Type B pancreatic cell (in vitro differentiated cells): ENCODE measurements around the gene PDCD4. TPM values are rescaled to one million over a fixed set of nuclear protein-coding genes. Genes with fewer than 3 reads are reported as not detected.
A peak's percentile ranks its signal among the peaks of the same experiment; 100 is the strongest.

Source experiments
- DNase-seq: peaks from one replicate; pipeline ENCODE4 v3.0.0; 2021; ENCODE audit warnings: mixed read lengths; ENCODE audit not compliant: unreplicated experiment; ENCODE audit errors: extremely low spot score
- H3K27ac Mint-ChIP-seq: 2 replicates; pipeline ENCODE4 v1.8.0; 2021; ENCODE audit warnings: mild to moderate bottlenecking, mixed read lengths
- H3K27me3 Mint-ChIP-seq: 2 replicates; pipeline ENCODE4 v1.8.0; 2021; ENCODE audit warnings: mixed read lengths
- H3K36me3 Mint-ChIP-seq: 2 replicates; pipeline ENCODE4 v1.8.0; 2021; ENCODE audit warnings: mixed read lengths
- H3K4me1 Mint-ChIP-seq: one replicate; pipeline ENCODE4 v1.8.0; 2021; ENCODE audit warnings: mixed read lengths; ENCODE audit not compliant: unreplicated experiment
- H3K4me3 Mint-ChIP-seq: 2 replicates; pipeline ENCODE4 v1.8.0; 2021; ENCODE audit warnings: mild to moderate bottlenecking, mixed read lengths
- H3K9me3 Mint-ChIP-seq: 2 replicates; pipeline ENCODE4 v1.8.0; 2021; ENCODE audit warnings: mixed read lengths
- CTCF ChIP-seq: fragments of 200-600 bp; sonication (generic); conservative IDR thresholded peaks from 2 replicates; pipeline ENCODE4 v1.5.0; 2021; ENCODE audit warnings: antibody characterized with exemption, mild to moderate bottlenecking
- total RNA-seq: library from RNA; stranded (reverse); gene quantifications from 2 replicates; pipeline ENCODE4 v1.2.1, GENCODE V29; 2021; ENCODE audit warnings: low replicate concordance

PDCD4 gene
- total RNA-seq, 1 donor from 2014 or later: 122 TPM

GRCh38 chr10:110867807-110868465 is 3.8 kb upstream of the PDCD4 start:
- no peak for DNase-seq
- H3K36me3 Mint-ChIP-seq: no peaks in the 10 kb centered on the region
- H3K4me1 Mint-ChIP-seq: peaks cover 52% of the 10 kb centered on the region
- H3K9me3 Mint-ChIP-seq: no peaks in the 10 kb centered on the region
- TF ChIP-seq CTCF: no peak
- no peaks in the 10 kb centered on the region for H3K27me3 Mint-ChIP-seq
- H3K27ac Mint-ChIP-seq: peak overlapping the region; percentile 72
- no peak overlapping the region for H3K4me3 Mint-ChIP-seq

GRCh38 chr10:110868981-110869380 is 2.7 kb upstream of the PDCD4 start:
- Mint-ChIP-seq H3K36me3 (no peaks in the 10 kb centered on the region), H3K9me3 (no peaks in the 10 kb centered on the region), H3K4me1 (peaks cover 51% of the 10 kb centered on the region), H3K4me3 (peak overlapping the region; percentile 69), H3K27ac (peak overlapping the region; percentile 58), H3K27me3 (no peaks in the 10 kb centered on the region)
- no peak for TF ChIP-seq CTCF
- DNase-seq: no peak

DNA sequence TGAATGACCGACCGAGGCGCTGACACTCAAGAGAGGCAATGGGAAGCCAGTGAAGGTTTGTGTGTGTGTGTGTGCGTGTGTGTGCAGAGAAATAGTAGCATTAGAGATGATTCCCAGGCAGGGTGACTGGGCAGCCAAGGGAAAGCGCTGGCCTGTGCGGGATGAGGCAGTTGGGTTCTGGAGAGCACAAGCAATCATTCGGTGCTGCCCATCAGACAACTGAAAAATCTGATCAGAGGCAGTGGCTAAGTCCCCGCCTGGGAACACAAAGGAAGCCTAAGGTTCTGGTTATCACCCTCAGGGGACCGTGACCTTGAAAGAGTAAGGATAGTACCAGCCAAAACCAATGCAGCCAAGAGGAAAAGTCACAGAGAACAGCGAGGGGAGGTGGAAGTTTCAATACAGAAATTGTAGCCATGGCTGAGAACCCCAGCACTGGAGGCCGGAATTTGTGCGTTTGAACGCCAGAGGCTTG is 868 bp upstream of the PDCD4 start:
- peak overlapping the region; percentile 98 for H3K4me3 Mint-ChIP-seq
- peak overlapping the region; percentile 98 for H3K27ac Mint-ChIP-seq
- H3K36me3 Mint-ChIP-seq: no peaks in the 10 kb centered on the region
- TF ChIP-seq CTCF: no peak
- no peak for DNase-seq
- H3K4me1 Mint-ChIP-seq: peaks cover 38% of the 10 kb centered on the region
- no peaks in the 10 kb centered on the region for H3K27me3 Mint-ChIP-seq
- no peaks in the 10 kb centered on the region for H3K9me3 Mint-ChIP-seq

DNA sequence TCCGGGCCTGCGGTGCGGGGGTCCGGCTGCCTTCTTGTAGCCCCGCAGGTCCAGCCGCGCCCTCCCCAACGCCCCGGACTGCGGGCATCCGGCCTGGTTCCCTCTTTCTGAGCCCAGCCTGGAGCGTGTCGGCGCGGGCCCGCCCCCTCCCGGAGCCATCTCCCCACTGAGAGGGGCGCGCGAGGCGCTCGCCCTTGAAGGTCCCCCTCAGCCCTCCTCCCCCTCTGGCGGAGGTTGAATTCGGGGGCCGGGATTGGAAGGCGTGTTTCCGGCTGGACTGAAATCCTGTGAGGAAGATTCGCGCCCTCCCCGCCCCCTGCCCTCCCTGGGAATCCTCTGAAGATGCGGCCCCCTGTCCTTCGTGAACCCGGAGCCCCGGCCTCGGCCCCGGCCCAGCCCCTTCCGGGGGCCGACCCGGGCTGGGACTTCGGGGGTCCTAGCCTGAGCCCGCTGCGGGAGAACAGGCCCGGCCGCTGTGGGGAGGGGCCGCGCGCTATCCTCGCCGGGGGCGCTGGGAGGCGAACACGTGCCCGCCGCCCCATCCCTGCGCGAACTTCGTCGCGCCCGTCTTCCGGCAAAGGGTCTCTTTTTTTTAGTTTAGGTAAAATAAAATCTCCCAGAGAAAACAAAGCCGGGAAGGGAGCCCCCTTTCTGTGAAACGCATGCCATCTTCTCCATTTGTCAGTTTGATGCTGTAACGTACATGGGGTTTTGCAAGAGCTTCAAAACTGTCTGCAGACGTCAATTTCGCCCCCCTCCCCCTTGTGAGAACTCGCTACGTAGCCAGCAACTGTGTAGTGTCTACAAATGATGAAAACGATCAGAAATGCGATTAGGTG is 636 bp downstream of the PDCD4 start:
- Mint-ChIP-seq H3K27ac (peak overlapping the region; percentile 98), H3K4me1 (peaks cover 35% of the 10 kb centered on the region), H3K36me3 (peaks cover 4% of the 10 kb centered on the region), H3K4me3 (peak overlapping the region; percentile 96), H3K27me3 (no peaks in the 10 kb centered on the region), H3K9me3 (no peaks in the 10 kb centered on the region)
- DNase-seq: peak; percentile 88
- TF ChIP-seq CTCF: peak; percentile 32

- no peak for DNase-seq
- Mint-ChIP-seq H3K4me3 (peak overlapping the region; percentile 96), H3K27me3 (no peaks in the 10 kb centered on the region), H3K27ac (peak overlapping the region; percentile 94), H3K36me3 (peaks cover 13% of the 10 kb centered on the region), H3K4me1 (peaks cover 27% of the 10 kb centered on the region), H3K9me3 (no peaks in the 10 kb centered on the region)
- TF ChIP-seq CTCF: no peak
Observed at GRCh38 chr10:110872984-110873923, 1.5 kb downstream of the PDCD4 start.
